Chondrocyte (in vitro differentiated cells): ENCODE data around the gene INF2. TPM values are rescaled to one million over a fixed set of nuclear protein-coding genes. Genes with fewer than 3 reads are reported as not detected.
A peak's percentile ranks its signal among the peaks of the same experiment; 100 is the strongest.
"Not testable (repeated sequence)": the region's sequence is repeated elsewhere in the genome, so short reads cannot be mapped to it uniquely, and the experiment has no call there.

Source experiments
- DNase-seq: peaks from one replicate; pipeline ENCODE4 v3.0.0; 2021; ENCODE audit warnings: mixed read lengths, low spot score
- H3K27ac Mint-ChIP-seq: one replicate; pipeline ENCODE4 v1.8.0; 2021; ENCODE audit warnings: mild to moderate bottlenecking, moderate library complexity, mixed read lengths; ENCODE audit not compliant: unreplicated experiment
- H3K27me3 Mint-ChIP-seq: 2 replicates; pipeline ENCODE4 v1.8.0; 2021; ENCODE audit warnings: low read depth, mixed read lengths
- H3K36me3 Mint-ChIP-seq: 2 replicates; pipeline ENCODE4 v1.8.0; 2021; ENCODE audit warnings: low read depth, mixed read lengths
- H3K4me1 Mint-ChIP-seq: 2 replicates; pipeline ENCODE4 v1.8.0; 2021; ENCODE audit warnings: low read depth, mild to moderate bottlenecking, mixed read lengths
- H3K4me3 Mint-ChIP-seq: one replicate; pipeline ENCODE4 v1.8.0; 2021; ENCODE audit warnings: mild to moderate bottlenecking, moderate library complexity, mixed read lengths; ENCODE audit not compliant: unreplicated experiment
- H3K9me3 Mint-ChIP-seq: 2 replicates; pipeline ENCODE4 v1.8.0; 2021; ENCODE audit warnings: low read depth, mixed read lengths
- CTCF ChIP-seq: fragments of 200-600 bp; sonication (generic); IDR thresholded peaks from 2 replicates; pipeline ENCODE4 v1.5.0; 2021; ENCODE audit warnings: antibody characterized with exemption, mild to moderate bottlenecking, moderate library complexity
- total RNA-seq: library from RNA; stranded (reverse); gene quantifications from 3 replicates; pipeline ENCODE4 v1.2.1, GENCODE V29; 2021

Gene INF2
- total RNA-seq, 1 donor from 2014 or later = 117 TPM

- Mint-ChIP-seq H3K27me3 (no peaks in the 10 kb centered on the region), H3K27ac (peak overlapping the region; percentile 63), H3K4me3 (no peak overlapping the region)
Measured at GRCh38 chr14:104747876-104748275, 58.5 kb downstream of the INF2 start.

GRCh38 chr14:104749111-104749649 lies 59.8 kb downstream of the INF2 start:
- Mint-ChIP-seq H3K27me3 (no peaks in the 10 kb centered on the region), H3K4me3 (no peak overlapping the region), H3K4me1 (peaks cover 61% of the 10 kb centered on the region), H3K36me3 (peaks cover 2% of the 10 kb centered on the region), H3K27ac (peak overlapping the region; percentile 92), H3K9me3 (no peaks in the 10 kb centered on the region)
- DNase-seq = no peak
- no peak for TF ChIP-seq CTCF

More at GRCh38 chr14:104747876-104748275, 58.5 kb downstream of the INF2 start:
- DNase-seq = no peak
- no peaks in the 10 kb centered on the region for H3K9me3 Mint-ChIP-seq
- peaks cover 3% of the 10 kb centered on the region for H3K36me3 Mint-ChIP-seq
- TF ChIP-seq CTCF = no peak
- peaks cover 57% of the 10 kb centered on the region for H3K4me1 Mint-ChIP-seq

GRCh38 chr14:104750056-104750752 lies 60.8 kb downstream of the INF2 start:
- H3K27ac Mint-ChIP-seq = peak overlapping the region; percentile 92
- DNase-seq = no peak
- H3K4me1 Mint-ChIP-seq = peaks cover 72% of the 10 kb centered on the region
- no peak for TF ChIP-seq CTCF
- H3K27me3 Mint-ChIP-seq = no peaks in the 10 kb centered on the region
- H3K4me3 Mint-ChIP-seq = no peak overlapping the region
- H3K36me3 Mint-ChIP-seq = peaks cover 2% of the 10 kb centered on the region
- H3K9me3 Mint-ChIP-seq = no peaks in the 10 kb centered on the region

GRCh38 chr14:104750753-104751057 lies 61.3 kb downstream of the INF2 start:
- H3K4me3 Mint-ChIP-seq, H3K36me3 Mint-ChIP-seq, DNase-seq, H3K9me3 Mint-ChIP-seq, H3K27me3 Mint-ChIP-seq: not testable (repeated sequence)
- peak overlapping the region; percentile 92 for H3K27ac Mint-ChIP-seq
- peaks cover 74% of the 10 kb centered on the region for H3K4me1 Mint-ChIP-seq

- Mint-ChIP-seq H3K9me3 (no peaks in the 10 kb centered on the region), H3K4me1 (peaks cover 63% of the 10 kb centered on the region), H3K27me3 (no peaks in the 10 kb centered on the region), H3K4me3 (peak overlapping the region; percentile 86), H3K27ac (no peak overlapping the region), H3K36me3 (peaks cover 2% of the 10 kb centered on the region)
- TF ChIP-seq CTCF = no peak
- DNase-seq = no peak
Measured at GRCh38 chr14:104751539-104752422, 62.4 kb downstream of the INF2 start.
